Stomach smooth muscle (tissue), 2 donors: ENCODE results near the gene ANAPC5.

Experiments
- H3K27ac ChIP-seq: one replicate; pipeline ENCODE4 v1.7.0; 2013; ENCODE audit warnings: mild to moderate bottlenecking, low read length, inconsistent platforms
- H3K27me3 ChIP-seq, 2 donors: one replicate each; pipeline ENCODE4 v1.7.0; 2013; ENCODE audit warnings: low read length in 2 of 2; ENCODE audit not compliant: insufficient read depth in 2 of 2, control insufficient read depth in 1 of 2
- H3K36me3 ChIP-seq, 2 donors: one replicate each; pipeline ENCODE4 v1.7.0; 2013; ENCODE audit warnings: low read length in 2 of 2; ENCODE audit not compliant: control insufficient read depth in 2 of 2, insufficient read depth in 2 of 2
- H3K4me1 ChIP-seq: one replicate; pipeline ENCODE4 v1.7.0; 2013; ENCODE audit warnings: low read length; ENCODE audit not compliant: control insufficient read depth, insufficient read depth
- H3K4me3 ChIP-seq, 2 donors: one replicate each; pipeline ENCODE4 v1.7.0; 2013; ENCODE audit warnings: low read length in 2 of 2
- H3K9ac ChIP-seq, 2 donors: one replicate each; pipeline ENCODE4 v1.7.0; 2013; ENCODE audit warnings: low read length in 2 of 2, mild to moderate bottlenecking in 1 of 2
- H3K9me3 ChIP-seq, 2 donors: one replicate each; pipeline ENCODE4 v1.7.0; 2013; ENCODE audit warnings: low read length in 2 of 2; ENCODE audit not compliant: control insufficient read depth in 2 of 2
- donor health status: healthy.
- donor health status: Pancreatic carcinoma.

ANAPC5 gene

GRCh38 chr12:121274036-121274763, 78.0 kb downstream of the ANAPC5 start:
- Histone ChIP-seq H3K9ac (no peak overlapping the region), H3K27ac (no peak overlapping the region), H3K4me1 (peaks cover 3% of the 10 kb centered on the region), H3K36me3 (peaks cover 9 to 20% of the 10 kb centered on the region in 2 donors), H3K4me3 (no peak overlapping the region), H3K27me3 (no peaks in the 10 kb centered on the region), H3K9me3 (no peaks in the 10 kb centered on the region)

- peaks cover 3% of the 10 kb centered on the region for H3K4me1 ChIP-seq
- H3K4me3 ChIP-seq: no peak overlapping the region
- H3K27ac ChIP-seq: no peak overlapping the region
- H3K9ac ChIP-seq: no peak overlapping the region
- no peaks in the 10 kb centered on the region for H3K27me3 ChIP-seq
- peaks cover 16 to 24% of the 10 kb centered on the region in 2 donors for H3K36me3 ChIP-seq
- H3K9me3 ChIP-seq: no peaks in the 10 kb centered on the region
Measured at GRCh38 chr12:121273364-121273896, 78.8 kb downstream of the ANAPC5 start.

GRCh38 chr12:121267822-121268221, 84.4 kb downstream of the ANAPC5 start:
- no peaks in the 10 kb centered on the region for H3K4me1 ChIP-seq
- no peaks in the 10 kb centered on the region for H3K9me3 ChIP-seq
- no peak overlapping the region for H3K9ac ChIP-seq
- no peak overlapping the region for H3K27ac ChIP-seq
- H3K27me3 ChIP-seq: no peaks in the 10 kb centered on the region
- no peak overlapping the region for H3K4me3 ChIP-seq
- peaks cover 23 to 33% of the 10 kb centered on the region in 2 donors for H3K36me3 ChIP-seq

GRCh38 chr12:121264951-121265515, 87.2 kb downstream of the ANAPC5 start:
- peaks cover 31 to 43% of the 10 kb centered on the region in 2 donors for H3K36me3 ChIP-seq
- no peak overlapping the region for H3K4me3 ChIP-seq
- no peaks in the 10 kb centered on the region for H3K4me1 ChIP-seq
- H3K27me3 ChIP-seq: no peaks in the 10 kb centered on the region
- H3K9me3 ChIP-seq: no peaks in the 10 kb centered on the region
- no peak overlapping the region for H3K27ac ChIP-seq
- H3K9ac ChIP-seq: no peak overlapping the region

GRCh38 chr12:121264135-121264534, 88.1 kb downstream of the ANAPC5 start:
- peaks cover 32 to 40% of the 10 kb centered on the region in 2 donors for H3K36me3 ChIP-seq
- no peaks in the 10 kb centered on the region for H3K9me3 ChIP-seq

GRCh38 chr12:121263206-121263935, 88.8 kb downstream of the ANAPC5 start:
- H3K27me3 ChIP-seq: no peaks in the 10 kb centered on the region
- H3K27ac ChIP-seq: no peak overlapping the region
- H3K9ac ChIP-seq: no peak overlapping the region
- peaks cover 26 to 38% of the 10 kb centered on the region in 2 donors for H3K36me3 ChIP-seq
- no peak overlapping the region for H3K4me3 ChIP-seq
- H3K9me3 ChIP-seq: no peaks in the 10 kb centered on the region
- H3K4me1 ChIP-seq: no peaks in the 10 kb centered on the region

More at GRCh38 chr12:121264135-121264534, 88.1 kb downstream of the ANAPC5 start:
- H3K9ac ChIP-seq: no peak overlapping the region
- H3K4me1 ChIP-seq: no peaks in the 10 kb centered on the region
- H3K27me3 ChIP-seq: no peaks in the 10 kb centered on the region
- H3K27ac ChIP-seq: no peak overlapping the region
- H3K4me3 ChIP-seq: no peak overlapping the region

GRCh38 chr12:121261398-121261797, 90.8 kb downstream of the ANAPC5 start:
- H3K27me3 ChIP-seq: no peaks in the 10 kb centered on the region
- no peaks in the 10 kb centered on the region for H3K4me1 ChIP-seq
- no peak overlapping the region for H3K4me3 ChIP-seq
- H3K9me3 ChIP-seq: no peaks in the 10 kb centered on the region
- H3K36me3 ChIP-seq: peaks cover 29 to 42% of the 10 kb centered on the region in 2 donors
- no peak overlapping the region for H3K27ac ChIP-seq
- no peak overlapping the region for H3K9ac ChIP-seq

GRCh38 chr12:121260091-121260490, 92.1 kb downstream of the ANAPC5 start:
- Histone ChIP-seq H3K36me3 (peaks cover 29 to 42% of the 10 kb centered on the region in 2 donors), H3K27me3 (no peaks in the 10 kb centered on the region), H3K9me3 (no peaks in the 10 kb centered on the region), H3K4me3 (no peak overlapping the region), H3K4me1 (no peaks in the 10 kb centered on the region), H3K9ac (no peak overlapping the region), H3K27ac (no peak overlapping the region)

- peaks cover 29 to 44% of the 10 kb centered on the region in 2 donors for H3K36me3 ChIP-seq
- H3K4me3 ChIP-seq: no peak overlapping the region
- H3K9ac ChIP-seq: no peak overlapping the region
- H3K27me3 ChIP-seq: no peaks in the 10 kb centered on the region
- H3K27ac ChIP-seq: no peak overlapping the region
- no peaks in the 10 kb centered on the region for H3K9me3 ChIP-seq
- no peaks in the 10 kb centered on the region for H3K4me1 ChIP-seq
Measured at GRCh38 chr12:121259074-121259473, 93.1 kb downstream of the ANAPC5 start.
